LNCaP clone FGC (cell line): ENCODE data around the gene AMIGO1.

ENCODE experiments used
- DNase-seq: peaks from one replicate; pipeline ENCODE4 v3.0.0-alpha.2; 2011; ENCODE audit warnings: low read depth
- H3K4me3 ChIP-seq: 2 replicates; pipeline ENCODE4 v1.5.1; 2011; ENCODE audit warnings: mild to moderate bottlenecking, low read depth, low read length, control low read depth
- CTCF ChIP-seq: IDR thresholded peaks from 2 replicates; pipeline ENCODE4 v1.5.1; 2012; ENCODE audit warnings: mild to moderate bottlenecking; ENCODE audit not compliant: control insufficient read depth, insufficient read depth; ENCODE audit errors: extremely low read depth

AMIGO1 gene

DNA sequence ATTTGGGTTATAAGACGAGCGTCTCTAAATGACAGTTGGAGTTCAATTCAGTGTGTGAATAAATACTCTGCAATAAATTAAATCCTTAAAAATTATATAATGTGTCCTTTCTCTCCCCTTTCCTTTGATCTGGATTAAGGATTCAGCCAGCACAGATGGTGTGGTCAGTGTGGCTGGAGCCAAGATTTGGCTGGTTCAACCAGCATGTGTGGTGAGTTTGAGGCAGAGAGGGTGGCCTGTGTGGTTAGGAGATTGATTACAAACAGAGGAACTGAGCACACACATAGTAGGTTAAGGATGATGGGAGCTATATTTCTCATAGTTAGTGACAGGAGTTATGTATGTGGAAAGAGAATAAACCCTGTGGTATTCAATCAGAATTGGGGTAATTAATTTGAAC, 14.2 kb upstream of the AMIGO1 start:
- no peak for DNase-seq
- no peak for TF ChIP-seq CTCF
- H3K4me3 ChIP-seq: no peak overlapping the region

- no peak for TF ChIP-seq CTCF
- no peak overlapping the region for H3K4me3 ChIP-seq
- DNase-seq: no peak
Observed at GRCh38 chr1:109522026-109522425, 12.5 kb upstream of the AMIGO1 start.

DNA sequence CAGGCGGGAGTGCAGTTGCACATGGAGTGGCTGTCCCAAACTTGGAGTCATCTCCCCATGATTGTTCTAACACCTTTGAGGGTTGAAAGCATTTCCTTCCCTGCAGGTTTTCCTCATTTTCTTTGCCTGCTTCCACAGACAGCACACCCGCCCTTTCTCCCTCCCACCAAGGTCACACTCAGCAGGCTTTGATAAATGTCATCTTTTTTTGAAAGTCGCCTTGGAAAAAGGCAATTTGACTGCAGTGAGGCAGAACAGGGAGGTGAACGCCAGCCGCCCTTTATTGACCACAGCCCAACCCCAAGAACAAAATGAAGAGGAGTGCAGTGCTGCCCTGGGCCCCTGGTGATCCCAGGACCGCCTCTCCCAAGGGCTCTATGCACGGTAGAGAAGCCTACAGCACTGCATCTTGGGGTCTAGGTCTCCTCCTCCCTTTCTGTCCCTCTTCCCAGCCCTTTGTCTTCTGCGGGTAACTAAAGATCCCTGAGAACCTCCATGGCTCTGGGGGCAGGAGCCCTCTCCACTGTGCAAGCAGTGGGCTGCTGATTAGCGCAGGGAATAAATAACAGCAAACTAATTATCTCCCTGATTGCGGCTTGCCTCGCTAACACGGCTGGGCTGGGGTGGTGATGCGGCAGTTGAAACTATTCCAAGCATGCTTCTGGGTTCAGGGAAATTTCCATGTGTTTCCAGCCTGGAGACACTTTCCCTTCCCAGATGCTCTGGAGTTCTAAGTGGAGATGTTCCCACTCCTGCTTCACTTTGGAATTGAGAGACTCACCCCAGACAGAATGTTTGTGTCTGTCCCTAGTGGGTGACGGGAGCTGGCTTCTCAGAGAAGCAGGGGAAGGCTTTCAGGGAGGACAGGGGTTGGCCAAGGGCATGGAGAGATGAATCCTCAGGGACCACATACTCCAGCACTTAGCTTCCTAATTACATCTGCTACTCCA, 11.8 kb upstream of the AMIGO1 start:
- no peak for TF ChIP-seq CTCF
- H3K4me3 ChIP-seq: no peak overlapping the region
- no peak for DNase-seq

GRCh38 chr1:109517337-109517736, 7.8 kb upstream of the AMIGO1 start:
- H3K4me3 ChIP-seq: no peak overlapping the region
- DNase-seq: no peak
- no peak for TF ChIP-seq CTCF

GRCh38 chr1:109516872-109517271, 7.3 kb upstream of the AMIGO1 start:
- TF ChIP-seq CTCF: no peak
- no peak for DNase-seq
- no peak overlapping the region for H3K4me3 ChIP-seq

DNA sequence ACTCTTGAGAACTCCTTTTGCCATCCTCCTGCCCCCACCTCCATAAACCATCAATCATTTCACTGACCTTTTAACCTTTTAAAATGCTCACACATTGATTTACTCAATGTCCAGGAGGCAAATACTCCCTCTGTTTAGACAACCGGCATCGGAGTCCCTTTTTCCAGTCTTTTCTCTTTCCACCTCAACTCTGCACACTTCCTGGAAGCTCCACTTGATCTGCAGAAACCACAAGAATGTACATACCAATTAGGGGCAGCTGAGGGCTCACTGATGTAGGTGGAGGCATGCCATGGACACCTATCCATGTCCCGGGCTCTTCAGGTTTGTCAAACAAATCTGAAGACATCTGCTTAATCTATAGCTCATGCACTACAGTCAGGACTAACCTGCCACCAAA, 5.3 kb upstream of the AMIGO1 start:
- no peak for TF ChIP-seq CTCF
- no peak for DNase-seq
- H3K4me3 ChIP-seq: no peak overlapping the region
